DOHH2 (cell line): Measurements from ENCODE around the gene CTNNBL1.

ENCODE experiments used
- EZH2phosphoT487 ChIP-seq: fragments of 200-600 bp; sonication (generic); IDR thresholded peaks from 2 replicates; pipeline ENCODE4 v1.6.1; 2017; ENCODE audit warnings: borderline replicate concordance, mild to moderate bottlenecking, antibody characterized with exemption, low read length, moderate library complexity, mixed read lengths
- TF ChIP-seq, protein P1 (sequence below): fragments of 200-600 bp; sonication (generic); IDR thresholded peaks from one replicate; pipeline ENCODE4 v1.5.1; 2014; ENCODE audit warnings: antibody characterized with exemption, mild to moderate bottlenecking, low read depth, low read length; ENCODE audit not compliant: poor library complexity, severe bottlenecking

DNA sequence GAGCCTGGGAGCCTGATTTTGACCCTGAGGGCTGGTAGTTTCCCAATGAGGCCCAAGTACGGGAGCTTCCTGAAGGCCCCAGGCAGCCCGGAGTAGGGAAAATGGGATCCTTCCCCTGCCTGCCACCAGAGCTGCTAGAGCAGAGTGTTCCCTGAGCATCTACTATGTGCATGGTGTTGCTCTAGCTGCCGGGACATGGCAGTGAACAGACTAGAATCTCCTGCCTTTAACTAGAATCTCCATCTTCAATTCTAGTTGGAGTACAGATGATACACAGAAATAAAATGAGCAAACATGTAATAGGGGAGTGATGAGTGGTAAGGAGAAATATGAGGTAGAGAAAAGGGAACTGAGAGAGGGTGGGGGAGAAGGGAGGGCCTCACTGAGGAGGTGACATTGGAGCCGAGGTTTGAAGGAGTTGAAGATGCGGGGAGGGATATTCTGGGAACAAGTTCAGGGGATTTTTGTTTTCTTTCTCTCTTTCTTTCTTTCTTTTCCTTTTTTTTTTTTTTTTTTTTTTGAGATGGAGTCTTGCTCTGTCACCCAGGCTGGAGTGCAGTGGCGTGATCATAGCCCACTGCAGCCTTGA is 227.6 kb downstream of the CTNNBL1 start:
- TF ChIP-seq, protein P1, sequence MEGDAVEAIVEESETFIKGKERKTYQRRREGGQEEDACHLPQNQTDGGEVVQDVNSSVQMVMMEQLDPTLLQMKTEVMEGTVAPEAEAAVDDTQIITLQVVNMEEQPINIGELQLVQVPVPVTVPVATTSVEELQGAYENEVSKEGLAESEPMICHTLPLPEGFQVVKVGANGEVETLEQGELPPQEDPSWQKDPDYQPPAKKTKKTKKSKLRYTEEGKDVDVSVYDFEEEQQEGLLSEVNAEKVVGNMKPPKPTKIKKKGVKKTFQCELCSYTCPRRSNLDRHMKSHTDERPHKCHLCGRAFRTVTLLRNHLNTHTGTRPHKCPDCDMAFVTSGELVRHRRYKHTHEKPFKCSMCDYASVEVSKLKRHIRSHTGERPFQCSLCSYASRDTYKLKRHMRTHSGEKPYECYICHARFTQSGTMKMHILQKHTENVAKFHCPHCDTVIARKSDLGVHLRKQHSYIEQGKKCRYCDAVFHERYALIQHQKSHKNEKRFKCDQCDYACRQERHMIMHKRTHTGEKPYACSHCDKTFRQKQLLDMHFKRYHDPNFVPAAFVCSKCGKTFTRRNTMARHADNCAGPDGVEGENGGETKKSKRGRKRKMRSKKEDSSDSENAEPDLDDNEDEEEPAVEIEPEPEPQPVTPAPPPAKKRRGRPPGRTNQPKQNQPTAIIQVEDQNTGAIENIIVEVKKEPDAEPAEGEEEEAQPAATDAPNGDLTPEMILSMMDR: no peak
- no peak for TF ChIP-seq EZH2phosphoT487
